HepG2 (cell line): Measurements from ENCODE around the gene ABCA13. TPM values are rescaled to one million over a fixed set of nuclear protein-coding genes. Genes with fewer than 3 reads are reported as not detected.

ENCODE experiments used
- ATAC-seq: fragments of 200-7000 bp; cut with Tn5 transposase; 3 replicates; pipeline ENCODE4 v1.9.1; 2020; ENCODE audit warnings: mild to moderate bottlenecking, moderate library complexity
- BruUV-seq: library from RNA; stranded (reverse); fragments of 400-500 nt; replicated peaks from 2 replicates; lab custom pipeline; 2021; lab: Mats Ljungman, UMichigan
- CTCF ChIA-PET: fragments of 300-600 bp; formaldehyde crosslinking; extraction: SDS; loops from one replicate; lab custom pipeline; 2021; ENCODE audit warnings: low total read pairs, inconsistent platforms, low intra/inter-chr PET ratio; lab: Yijun Ruan, JAX
- POLR2A ChIA-PET: fragments of 350-600 bp; sonication (Branson Sonifier 250); formaldehyde crosslinking; loops from one replicate; lab custom pipeline; 2020; ENCODE audit warnings: antibody characterized with exemption, inconsistent platforms; lab: Yijun Ruan, JAX
- DNase-seq: peaks from one replicate; pipeline ENCODE4 v3.0.0-alpha.2; 2015; ENCODE audit warnings: low spot score
- FAIRE-seq: peaks from 3 replicates; lab custom pipeline; 2011; peaks lifted over from hg19 to GRCh38; lab: Jason Lieb, UNC
- H2AFZ ChIP-seq: one replicate; pipeline ENCODE4 v1.6.1; 2011; ENCODE audit warnings: low read length, inconsistent platforms
- H3K27ac ChIP-seq: fragments of 300-600 bp; 3 replicates; pipeline ENCODE4 v1.8.0; 2011; ENCODE audit warnings: mixed run types, mild to moderate bottlenecking, mixed read lengths, low read length, inconsistent platforms; ENCODE audit not compliant: insufficient read depth; ENCODE audit errors: extremely low read length
- H3K27me3 ChIP-seq, 2 experiments: fragments of 200-600 bp in 1 of 2; 2 replicates in 1 of 2; 3 replicates in 1 of 2; pipeline versions ENCODE4 v1.6.0 to v1.8.0; 2011; ENCODE audit warnings: low read length in 2 of 2, mild to moderate bottlenecking in 2 of 2, moderate library complexity in 2 of 2, inconsistent platforms in 1 of 2; ENCODE audit not compliant: insufficient read depth in 2 of 2, control insufficient read depth in 1 of 2
- H3K36me3 ChIP-seq, 2 experiments: fragments of 200-600 bp in 1 of 2; replicated peaks in 1 of 2; 2 replicates in 1 of 2; 3 replicates in 1 of 2; pipeline versions ENCODE4 v1.5.1 to v1.8.0; 2011; ENCODE audit warnings: low read length in 2 of 2, inconsistent platforms in 1 of 2; ENCODE audit not compliant: insufficient read depth in 2 of 2, control insufficient read depth in 1 of 2
- H3K4me1 ChIP-seq: 2 replicates; pipeline ENCODE4 v1.5.1; 2012; ENCODE audit warnings: low read length, inconsistent platforms; ENCODE audit not compliant: insufficient read depth
- H3K4me2 ChIP-seq: 2 replicates; pipeline ENCODE4 v1.6.0; 2011; ENCODE audit warnings: low read depth, low read length, inconsistent platforms
- H3K4me3 ChIP-seq, 3 experiments: fragments of 200-600 bp in 1 of 3; sonication (generic), shearing (Covaris generic) in 1 of 3; replicated peaks in 1 of 3; 2 replicates each; pipeline ENCODE4 v1.5.1; 2011 to 2016; ENCODE audit warnings: low read length in 3 of 3, inconsistent platforms in 2 of 3, low read depth in 2 of 3, mild to moderate bottlenecking in 2 of 3, control low read depth in 1 of 3, mixed read lengths in 1 of 3; ENCODE audit not compliant: insufficient read depth in 1 of 3
- H3K79me2 ChIP-seq: one replicate; pipeline ENCODE4 v1.6.1; 2011; ENCODE audit warnings: low read length, inconsistent platforms; ENCODE audit not compliant: insufficient read depth
- H3K9ac ChIP-seq: 2 replicates; pipeline ENCODE4 v1.6.0; 2011; ENCODE audit warnings: mild to moderate bottlenecking, low read depth, low read length, inconsistent platforms; ENCODE audit not compliant: insufficient read depth
- H3K9me3 ChIP-seq: 2 replicates; pipeline ENCODE4 v1.5.1; 2012; ENCODE audit warnings: mild to moderate bottlenecking, low read length
- H4K20me1 ChIP-seq: 2 replicates; pipeline ENCODE4 v1.6.0; 2011; ENCODE audit warnings: inconsistent platforms, mild to moderate bottlenecking, low read length, moderate library complexity; ENCODE audit not compliant: insufficient read depth
- KLF9 ChIP-seq: IDR thresholded peaks from 2 replicates; pipeline ENCODE4 v1.6.1; 2016; ENCODE audit warnings: low read depth
- PRMT3 ChIP-seq: sonication (generic); formaldehyde crosslinking; IDR thresholded peaks from 2 replicates; pipeline ENCODE4 v1.8.1; 2022; ENCODE audit warnings: low read depth, mild to moderate bottlenecking, moderate library complexity, missing genetic modification reagents, borderline replicate concordance
- TEAD3 ChIP-seq: optimal IDR thresholded peaks from 2 replicates; pipeline ENCODE3; 2016; ENCODE audit warnings: borderline replicate concordance
- ZNF180 ChIP-seq: sonication (generic); formaldehyde crosslinking; IDR thresholded peaks from 2 replicates; pipeline ENCODE4 v1.4.0; 2020; ENCODE audit warnings: low read depth, missing genetic modification reagents, borderline replicate concordance
- ZNF350 ChIP-seq: sonication (generic); formaldehyde crosslinking; IDR thresholded peaks from 2 replicates; pipeline ENCODE4 v1.4.0; 2020; ENCODE audit warnings: mild to moderate bottlenecking, low read depth, missing genetic modification reagents, borderline replicate concordance
- ZNF484 ChIP-seq: sonication (generic); formaldehyde crosslinking; IDR thresholded peaks from 2 replicates; pipeline ENCODE4 v1.5.1; 2020; ENCODE audit warnings: mild to moderate bottlenecking, low read depth, missing genetic modification reagents, borderline replicate concordance
- ZNF562 ChIP-seq: sonication (generic); formaldehyde crosslinking; IDR thresholded peaks from 2 replicates; pipeline ENCODE4 v1.8.0; 2022; ENCODE audit warnings: missing genetic modification reagents, borderline replicate concordance
- ZSCAN20 ChIP-seq: sonication (generic); formaldehyde crosslinking; IDR thresholded peaks from 2 replicates; pipeline ENCODE4 v1.4.0; 2020; ENCODE audit warnings: missing genetic modification reagents, mild to moderate bottlenecking, borderline replicate concordance
- WGBS: methylation state at CpG from one replicate; pipeline ENCODE4 v1.1.6; 2017; ENCODE audit warnings: low lambda C conversion rate; 5-methylcytosine and 5-hydroxymethylcytosine counted together
- in situ Hi-C: cut with HindIII; loops from 2 replicates; pipeline ENCODE4 v1.10.0; 2017; ENCODE audit warnings: low pct_unique_long_range_greater_than_20kb; ENCODE audit not compliant: extremely low pct_ligation_motif_present
- intact Hi-C: fragments of 100-400 bp; cut with micrococcal nuclease; formaldehyde crosslinking; loops from one replicate; pipeline ENCODE4 v1.10.0; 2022; ENCODE audit not compliant: unreplicated experiment
- polyA plus RNA-seq, 8 experiments: library from polyadenylated mRNA; depleted of rRNA in 3 of 8; stranded (reverse) in 7 of 8; unstranded in 1 of 8; fragments of >200 nt; fragmentation: Illumina TruSeq in 4 of 8; extraction: Trizol in 4 of 8; gene quantifications; 2 replicates each; pipeline versions ENCODE4 v1.2.1 to v1.2.3, GENCODE V29; 2011 to 2016; ENCODE audit warnings: low read depth in 4 of 8, missing spikeins in 1 of 8, mixed read lengths in 1 of 8; ENCODE audit not compliant: insufficient read depth in 1 of 8
- total RNA-seq, 5 experiments: library from RNA; depleted of rRNA; stranded (reverse); fragments of >200 nt; fragmentation: Illumina TruSeq; extraction: Trizol; gene quantifications; 2 replicates each; pipeline ENCODE4 v1.2.3, GENCODE V29; 2016; ENCODE audit warnings: low read depth in 1 of 5
- TF ChIP-seq, protein P1 (sequence below): IDR thresholded peaks from 2 replicates; pipeline ENCODE4 v1.4.0; 2020; ENCODE audit warnings: mild to moderate bottlenecking, missing genetic modification reagents

ABCA13 gene
- total and polyA plus RNA-seq, 2 of the 13 experiments (the other 11 are each of a cell fraction or from before 2014, with no cell fraction given) = 0.03 TPM; not detected in 1

DNA sequence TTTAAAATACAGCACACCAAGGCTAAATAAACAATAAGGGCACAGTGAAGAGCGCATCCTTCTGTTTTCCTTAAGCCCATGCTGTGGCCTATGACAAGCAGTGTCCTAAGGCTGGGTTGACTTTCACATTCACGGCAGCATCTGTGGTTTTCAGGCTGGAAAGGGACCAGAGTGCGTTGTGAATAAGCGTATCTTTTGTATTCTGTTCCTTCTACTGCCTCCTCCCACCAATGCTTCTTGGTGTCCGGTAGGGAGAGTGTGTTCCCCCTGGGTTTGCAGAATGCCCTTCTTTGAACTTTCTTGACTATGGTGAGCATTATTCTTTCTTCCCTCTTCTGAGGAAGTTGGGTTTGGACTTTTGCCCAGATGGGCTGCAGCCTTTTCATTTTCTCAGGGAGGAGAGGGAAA is 73.6 kb downstream of the ABCA13 start:
- FAIRE-seq (no peak), DNase-seq (no peak), ATAC-seq (no peak)
- WGBS = 14% methylated on average over 4 of the region's 5 CpGs
- no TSS peak for BruUV-seq
- H3K27ac ChIP-seq = no peak overlapping the region
- no peak overlapping the region for H3K4me2 ChIP-seq
- H3K4me1 ChIP-seq = no peaks in the 10 kb centered on the region
- H3K79me2 ChIP-seq = no peaks in the 10 kb centered on the region
- H3K36me3 ChIP-seq = no peaks in the 10 kb centered on the region
- in situ Hi-C loops = no loop called here
- H2AFZ ChIP-seq = no peak overlapping the region
- H3K9ac ChIP-seq = no peak overlapping the region
- ChIA-PET POLR2A (no interaction called here), CTCF (no interaction called here)
- no peak overlapping the region for H3K4me3 ChIP-seq
- no peaks in the 10 kb centered on the region for H3K9me3 ChIP-seq
- peaks cover 3 to 6% of the 10 kb centered on the region in 2 experiments; a peak in 2 of 5 replicates for H3K27me3 ChIP-seq
- no peaks in the 10 kb centered on the region for H4K20me1 ChIP-seq
- intact Hi-C loops = no loop called here
- TF ChIP-seq ZNF484 (CRISPR knock-in tag) (no peak), ZSCAN20 (CRISPR knock-in tag) (no peak), ZNF180 (CRISPR knock-in tag) (no peak), TEAD3 (no peak), KLF9 (CRISPR knock-in tag) (no peak), PRMT3 (no peak), ZNF562 (CRISPR knock-in tag) (no peak), ZNF350 (CRISPR knock-in tag) (no peak)
- TF ChIP-seq, protein P1, sequence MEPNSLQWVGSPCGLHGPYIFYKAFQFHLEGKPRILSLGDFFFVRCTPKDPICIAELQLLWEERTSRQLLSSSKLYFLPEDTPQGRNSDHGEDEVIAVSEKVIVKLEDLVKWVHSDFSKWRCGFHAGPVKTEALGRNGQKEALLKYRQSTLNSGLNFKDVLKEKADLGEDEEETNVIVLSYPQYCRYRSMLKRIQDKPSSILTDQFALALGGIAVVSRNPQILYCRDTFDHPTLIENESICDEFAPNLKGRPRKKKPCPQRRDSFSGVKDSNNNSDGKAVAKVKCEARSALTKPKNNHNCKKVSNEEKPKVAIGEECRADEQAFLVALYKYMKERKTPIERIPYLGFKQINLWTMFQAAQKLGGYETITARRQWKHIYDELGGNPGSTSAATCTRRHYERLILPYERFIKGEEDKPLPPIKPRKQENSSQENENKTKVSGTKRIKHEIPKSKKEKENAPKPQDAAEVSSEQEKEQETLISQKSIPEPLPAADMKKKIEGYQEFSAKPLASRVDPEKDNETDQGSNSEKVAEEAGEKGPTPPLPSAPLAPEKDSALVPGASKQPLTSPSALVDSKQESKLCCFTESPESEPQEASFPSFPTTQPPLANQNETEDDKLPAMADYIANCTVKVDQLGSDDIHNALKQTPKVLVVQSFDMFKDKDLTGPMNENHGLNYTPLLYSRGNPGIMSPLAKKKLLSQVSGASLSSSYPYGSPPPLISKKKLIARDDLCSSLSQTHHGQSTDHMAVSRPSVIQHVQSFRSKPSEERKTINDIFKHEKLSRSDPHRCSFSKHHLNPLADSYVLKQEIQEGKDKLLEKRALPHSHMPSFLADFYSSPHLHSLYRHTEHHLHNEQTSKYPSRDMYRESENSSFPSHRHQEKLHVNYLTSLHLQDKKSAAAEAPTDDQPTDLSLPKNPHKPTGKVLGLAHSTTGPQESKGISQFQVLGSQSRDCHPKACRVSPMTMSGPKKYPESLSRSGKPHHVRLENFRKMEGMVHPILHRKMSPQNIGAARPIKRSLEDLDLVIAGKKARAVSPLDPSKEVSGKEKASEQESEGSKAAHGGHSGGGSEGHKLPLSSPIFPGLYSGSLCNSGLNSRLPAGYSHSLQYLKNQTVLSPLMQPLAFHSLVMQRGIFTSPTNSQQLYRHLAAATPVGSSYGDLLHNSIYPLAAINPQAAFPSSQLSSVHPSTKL (CRISPR knock-in tag) = no peak
